PC-9 (cell line): ENCODE results near the gene ASCL2. TPM values are rescaled to one million over a fixed set of nuclear protein-coding genes. Genes with fewer than 3 reads are reported as not detected.
"Not testable (repeated sequence)": the region's sequence is repeated elsewhere in the genome, so short reads cannot be mapped to it uniquely, and the experiment has no call there.

Source experiments
- BruUV-seq: library from RNA; stranded (reverse); fragments of 400-500 nt; replicated peaks from 2 replicates; lab custom pipeline; 2021; lab: Mats Ljungman, UMichigan
- CTCF ChIA-PET: fragments of 300-600 bp; sonication (Branson Sonifier 250); formaldehyde crosslinking; loops from one replicate; lab custom pipeline; 2022; ENCODE audit warnings: antibody characterized with exemption; lab: Charles Lee
- POLR2A ChIA-PET: fragments of 300-600 bp; sonication (Branson Sonifier 250); formaldehyde crosslinking; loops from one replicate; lab custom pipeline; 2022; ENCODE audit warnings: antibody characterized with exemption; ENCODE audit not compliant: unreplicated experiment; lab: Charles Lee
- DNase-seq, 2 experiments: peaks; one replicate each; pipeline versions ENCODE4 v3.0.0 to v3.0.0-alpha.2; 2015 to 2022; ENCODE audit warnings: mixed read lengths in 1 of 2
- H2AFZ ChIP-seq: fragments of 200-600 bp; sonication (generic); 2 replicates; pipeline ENCODE4 v1.8.1; 2017; ENCODE audit warnings: antibody characterized with exemption
- H3F3A ChIP-seq: fragments of 200-600 bp; sonication (generic); 2 replicates; pipeline ENCODE4 v1.8.1; 2017; ENCODE audit warnings: antibody characterized with exemption, mild to moderate bottlenecking, low read depth; ENCODE audit not compliant: insufficient read depth
- H3K27ac ChIP-seq: fragments of 200-600 bp; sonication (generic); 2 replicates; pipeline ENCODE4 v1.6.1; 2016; ENCODE audit warnings: mixed run types
- H3K27me3 ChIP-seq: fragments of 200-600 bp; sonication (generic); 2 replicates; pipeline ENCODE4 v1.6.1; 2016; ENCODE audit warnings: low read depth, mixed run types; ENCODE audit not compliant: insufficient read depth
- H3K36me3 ChIP-seq: fragments of 200-600 bp; sonication (generic); 2 replicates; pipeline ENCODE4 v1.6.1; 2016; ENCODE audit warnings: low read depth, mixed run types
- H3K4me1 ChIP-seq: fragments of 200-600 bp; sonication (generic); replicated peaks from 2 replicates; pipeline ENCODE4 v1.6.1; 2016; ENCODE audit warnings: mixed run types; ENCODE audit not compliant: insufficient read depth
- H3K4me2 ChIP-seq: fragments of 200-600 bp; sonication (generic); 2 replicates; pipeline ENCODE4 v1.6.1; 2017; ENCODE audit warnings: mixed run types
- H3K4me3 ChIP-seq: fragments of 200-600 bp; sonication (generic); 2 replicates; pipeline ENCODE4 v1.6.1; 2016; ENCODE audit warnings: mixed run types
- H3K79me2 ChIP-seq: fragments of 200-600 bp; sonication (generic); 2 replicates; pipeline ENCODE4 v1.6.1; 2017; ENCODE audit warnings: low read depth, mixed run types
- H3K9me2 ChIP-seq: fragments of 200-600 bp; sonication (generic); 2 replicates; pipeline ENCODE4 v1.8.1; 2017; ENCODE audit warnings: mild to moderate bottlenecking; ENCODE audit not compliant: insufficient read depth
- H3K9me3 ChIP-seq: fragments of 200-600 bp; sonication (generic); 2 replicates; pipeline ENCODE4 v1.8.1; 2016; ENCODE audit warnings: low read depth; ENCODE audit not compliant: insufficient read depth
- H4K20me1 ChIP-seq: fragments of 200-600 bp; sonication (generic); 2 replicates; pipeline ENCODE4 v1.8.1; 2017; ENCODE audit not compliant: insufficient read depth
- EZH2 ChIP-seq: fragments of 200-600 bp; sonication (generic); IDR thresholded peaks from 2 replicates; pipeline ENCODE4 v1.8.0; 2017; ENCODE audit warnings: antibody characterized with exemption, low read depth
- intact Hi-C: fragments of 100-400 bp; cut with micrococcal nuclease; formaldehyde crosslinking; loops from one replicate; pipeline ENCODE4 v1.10.0; 2022; ENCODE audit not compliant: unreplicated experiment
- total RNA-seq: library from RNA; stranded (reverse); gene quantifications from 2 replicates; pipeline ENCODE4 v1.2.3, GENCODE V29; 2021
- TF ChIP-seq, protein P1 (sequence below): fragments of 200-600 bp; sonication (generic); conservative IDR thresholded peaks from 2 replicates; pipeline ENCODE4 v1.6.1; 2017; ENCODE audit warnings: mixed run types, antibody characterized with exemption, mild to moderate bottlenecking, moderate library complexity

Gene ASCL2
- total RNA-seq, 1 experiment from 2014 or later, result not detected

DNA sequence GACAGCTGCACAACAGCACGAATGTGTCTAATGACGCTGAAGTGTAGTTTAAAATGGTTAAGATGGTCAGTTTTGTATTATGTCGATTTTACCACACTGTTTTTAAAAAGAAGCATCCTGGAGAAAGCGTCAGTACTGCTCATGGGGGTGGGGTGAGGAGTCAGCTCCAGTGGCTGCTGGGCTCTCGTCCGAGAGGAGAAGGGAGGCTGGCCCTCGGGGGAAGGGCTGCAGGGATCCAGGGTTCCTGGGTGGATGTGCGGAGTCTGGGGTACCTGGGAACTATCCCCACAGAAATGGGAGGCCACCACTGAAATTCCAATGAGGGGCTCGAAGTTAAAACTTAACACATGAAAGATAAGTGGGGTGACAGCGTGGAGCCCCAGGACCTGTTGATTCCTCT, 19.5 kb upstream of the ASCL2 start:
- intact Hi-C loops, result loop anchor here (10.0 kb wide), 1 partner anchor 125 kb away; the partner anchor contains the start of gene INS
- CTCF ChIA-PET, result no interaction called here

DNA sequence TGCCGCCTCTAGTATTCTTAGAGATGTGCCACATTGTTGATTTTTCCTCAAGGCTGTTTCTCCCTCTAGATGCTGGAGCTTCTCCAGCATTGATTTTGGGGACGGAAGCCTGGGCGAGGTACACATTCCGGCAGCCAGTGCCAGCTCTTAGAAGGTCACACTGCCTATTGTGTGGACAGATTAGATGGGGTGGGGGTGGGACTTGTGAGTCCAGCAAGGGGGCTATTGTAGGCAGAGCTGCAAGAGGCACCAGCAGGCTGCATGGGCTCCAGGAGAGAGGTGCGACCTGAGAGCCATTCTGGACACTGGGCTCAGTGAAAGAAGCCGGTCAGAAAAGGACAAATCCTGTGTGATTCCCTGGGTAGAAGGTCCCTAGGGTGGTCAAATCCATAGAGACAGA, 19.0 kb upstream of the ASCL2 start:
- CTCF ChIA-PET, result no interaction called here
- Histone ChIP-seq H3K27ac (no peak overlapping the region), H3K79me2 (no peaks in the 10 kb centered on the region), H2AFZ (no peak overlapping the region), H3K27me3 (peaks cover 8% of the 10 kb centered on the region), H3K4me2 (no peak overlapping the region), H3K4me3 (no peak overlapping the region), H4K20me1 (no peaks in the 10 kb centered on the region), H3K4me1 (no peaks in the 10 kb centered on the region), H3K36me3 (no peaks in the 10 kb centered on the region), H3K9me2 (no peaks in the 10 kb centered on the region), H3F3A (no peaks in the 10 kb centered on the region), H3K9me3 (no peaks in the 10 kb centered on the region)
- no peak for DNase-seq
- POLR2A ChIA-PET, result no interaction called here
- no TSS peak for BruUV-seq
- TF ChIP-seq, protein P1, sequence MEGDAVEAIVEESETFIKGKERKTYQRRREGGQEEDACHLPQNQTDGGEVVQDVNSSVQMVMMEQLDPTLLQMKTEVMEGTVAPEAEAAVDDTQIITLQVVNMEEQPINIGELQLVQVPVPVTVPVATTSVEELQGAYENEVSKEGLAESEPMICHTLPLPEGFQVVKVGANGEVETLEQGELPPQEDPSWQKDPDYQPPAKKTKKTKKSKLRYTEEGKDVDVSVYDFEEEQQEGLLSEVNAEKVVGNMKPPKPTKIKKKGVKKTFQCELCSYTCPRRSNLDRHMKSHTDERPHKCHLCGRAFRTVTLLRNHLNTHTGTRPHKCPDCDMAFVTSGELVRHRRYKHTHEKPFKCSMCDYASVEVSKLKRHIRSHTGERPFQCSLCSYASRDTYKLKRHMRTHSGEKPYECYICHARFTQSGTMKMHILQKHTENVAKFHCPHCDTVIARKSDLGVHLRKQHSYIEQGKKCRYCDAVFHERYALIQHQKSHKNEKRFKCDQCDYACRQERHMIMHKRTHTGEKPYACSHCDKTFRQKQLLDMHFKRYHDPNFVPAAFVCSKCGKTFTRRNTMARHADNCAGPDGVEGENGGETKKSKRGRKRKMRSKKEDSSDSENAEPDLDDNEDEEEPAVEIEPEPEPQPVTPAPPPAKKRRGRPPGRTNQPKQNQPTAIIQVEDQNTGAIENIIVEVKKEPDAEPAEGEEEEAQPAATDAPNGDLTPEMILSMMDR, result no peak
- TF ChIP-seq EZH2, result no peak
- intact Hi-C loops, result no loop called here

More for the DNA sequence above, 19.5 kb upstream of the ASCL2 start:
- DNase-seq, result no peak
- Histone ChIP-seq H3F3A (no peaks in the 10 kb centered on the region), H3K27ac (no peak overlapping the region), H4K20me1 (no peaks in the 10 kb centered on the region), H3K9me3 (no peaks in the 10 kb centered on the region), H3K4me2 (no peak overlapping the region), H3K4me3 (no peak overlapping the region), H3K27me3 (peaks cover 8% of the 10 kb centered on the region), H3K4me1 (no peaks in the 10 kb centered on the region), H3K36me3 (no peaks in the 10 kb centered on the region), H2AFZ (no peak overlapping the region), H3K79me2 (no peaks in the 10 kb centered on the region), H3K9me2 (no peaks in the 10 kb centered on the region)
- POLR2A ChIA-PET, result no interaction called here
- TF ChIP-seq, protein P1, result no peak
- TF ChIP-seq EZH2, result no peak
- BruUV-seq, result no TSS peak

DNA sequence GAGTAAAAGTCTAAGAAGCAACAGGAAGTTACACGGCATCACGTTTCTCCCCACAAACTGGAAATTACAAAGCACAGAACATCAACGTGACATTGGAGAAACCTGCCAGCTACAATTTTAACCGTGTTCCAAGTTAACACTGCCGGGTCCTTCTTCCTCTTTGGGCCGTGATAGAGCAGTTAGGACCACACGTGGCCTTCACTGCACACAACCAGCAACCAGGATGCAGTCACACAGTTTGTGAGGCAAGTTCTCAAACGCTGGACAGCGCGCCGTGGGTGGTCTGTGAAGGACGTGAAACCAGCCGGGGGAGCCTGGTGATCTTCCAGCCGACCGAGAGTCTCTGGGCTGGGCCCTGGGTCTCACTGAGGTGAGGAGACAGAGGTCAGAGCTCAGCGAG, 16.7 kb upstream of the ASCL2 start:
- no peak overlapping the region for H3K4me3 ChIP-seq
- no peaks in the 10 kb centered on the region for H3K9me2 ChIP-seq
- H3K27me3 ChIP-seq, result peaks cover 8% of the 10 kb centered on the region
- CTCF ChIA-PET, result no interaction called here
- H3K4me1 ChIP-seq, result no peaks in the 10 kb centered on the region
- H3K36me3 ChIP-seq, result no peaks in the 10 kb centered on the region
- H3K79me2 ChIP-seq, result no peaks in the 10 kb centered on the region
- BruUV-seq, result no TSS peak
- no peaks in the 10 kb centered on the region for H3K9me3 ChIP-seq
- H2AFZ ChIP-seq, result no peak overlapping the region
- POLR2A ChIA-PET, result no interaction called here
- no peak for DNase-seq
- H3K27ac ChIP-seq, result no peak overlapping the region
- H4K20me1 ChIP-seq, result no peaks in the 10 kb centered on the region
- H3K4me2 ChIP-seq, result no peak overlapping the region
- no peak for TF ChIP-seq EZH2
- TF ChIP-seq, protein P1, result no peak
- H3F3A ChIP-seq, result no peaks in the 10 kb centered on the region
- intact Hi-C loops, result no loop called here

DNA sequence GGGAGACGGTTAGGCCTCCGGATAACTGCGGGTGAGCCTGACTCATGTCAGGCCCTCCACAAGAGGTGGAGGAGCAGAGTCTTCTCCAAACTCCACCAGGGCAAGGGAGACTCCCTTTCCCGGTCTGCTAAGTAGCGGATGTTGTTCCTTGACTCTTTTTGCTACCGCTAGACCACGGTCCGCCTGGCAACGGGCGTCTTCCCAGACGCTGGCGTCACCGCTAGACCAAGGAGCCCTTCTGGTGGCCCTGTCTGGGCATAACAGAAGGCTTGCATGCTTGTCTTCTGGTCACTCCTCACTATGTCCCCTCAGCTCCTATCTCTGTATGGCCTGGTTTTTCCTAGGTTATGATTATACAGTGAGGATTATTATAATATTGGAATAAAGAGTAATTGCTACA, 16.0 kb upstream of the ASCL2 start:
- intact Hi-C loops, POLR2A ChIA-PET: not testable (repeated sequence)

More for the DNA sequence above, 16.0 kb upstream of the ASCL2 start:
- H3K27ac ChIP-seq, H3K4me3 ChIP-seq, H4K20me1 ChIP-seq, H3F3A ChIP-seq, H3K4me2 ChIP-seq, H3K9me2 ChIP-seq, DNase-seq, H3K27me3 ChIP-seq, H3K4me1 ChIP-seq, H3K9me3 ChIP-seq, CTCF ChIA-PET, H2AFZ ChIP-seq, H3K36me3 ChIP-seq, BruUV-seq, H3K79me2 ChIP-seq: not testable (repeated sequence)
